Suppressor macrophage (primary cell): ENCODE data around the gene RAP2B.
"Not testable (repeated sequence)": the region's sequence is repeated elsewhere in the genome, so short reads cannot be mapped to it uniquely, and the experiment has no call there.

Experiments
- DNase-seq, 4 experiments: peaks; one replicate each; pipeline ENCODE4 v3.0.0-alpha.2; 2020 to 2022

The RAP2B gene

DNA sequence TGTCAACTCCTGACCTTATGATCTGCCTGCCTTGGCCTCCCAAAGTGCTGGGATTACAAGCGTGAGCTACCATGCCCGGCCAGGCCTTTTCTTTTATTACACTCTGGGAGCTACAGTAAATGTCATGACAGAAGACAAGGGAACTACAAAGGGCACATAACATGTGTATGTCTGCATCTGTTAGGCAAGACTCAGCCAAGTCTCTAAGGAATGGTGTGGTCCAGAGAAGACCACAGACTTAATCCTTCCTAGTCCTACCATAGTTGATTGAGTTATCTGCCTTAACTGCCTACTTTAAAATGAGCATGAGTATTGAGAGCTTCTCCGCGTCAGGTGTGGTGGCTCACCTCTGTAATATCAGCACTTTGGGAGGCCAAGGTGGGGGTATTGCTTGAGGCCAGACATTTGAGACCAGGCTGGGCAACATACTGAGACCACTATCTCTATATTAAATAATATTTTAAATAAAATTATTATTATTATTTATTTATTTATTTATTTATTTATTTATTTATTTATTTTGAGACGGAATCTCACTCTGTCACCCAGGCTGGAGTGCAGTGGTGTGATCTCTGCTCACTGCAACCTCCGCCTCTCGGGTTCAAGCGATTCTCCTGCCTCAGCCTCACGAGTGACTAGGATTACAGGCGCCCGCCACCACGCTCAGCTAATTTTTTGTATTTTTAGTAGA lies 31.9 kb downstream of the RAP2B start:
- not testable (repeated sequence) for DNase-seq

GRCh38 chr3:153195349-153195879 lies 33.4 kb downstream of the RAP2B start:
- DNase-seq: no peak

DNA sequence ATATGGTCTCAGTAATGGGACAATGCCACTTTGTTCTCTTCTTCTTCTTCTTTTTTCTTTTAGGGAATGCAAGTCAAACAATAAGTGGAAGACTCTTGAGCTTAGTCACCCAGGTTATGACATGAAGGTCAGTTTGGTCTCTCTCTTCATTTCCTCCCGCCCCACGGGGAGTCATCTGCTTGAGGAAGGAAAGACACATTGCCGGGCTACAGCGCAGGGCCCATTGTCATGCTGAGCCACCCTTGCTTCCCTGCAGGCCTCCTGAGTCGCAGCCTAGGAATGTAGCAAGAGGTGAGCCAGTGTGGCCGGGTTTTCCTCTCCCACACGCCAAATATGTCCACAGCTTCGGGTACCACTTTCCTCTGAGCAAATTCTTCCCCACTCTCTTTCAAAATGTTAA lies 47.6 kb downstream of the RAP2B start:
- peak; percentile 85 to 93 (median 90) for DNase-seq

DNA sequence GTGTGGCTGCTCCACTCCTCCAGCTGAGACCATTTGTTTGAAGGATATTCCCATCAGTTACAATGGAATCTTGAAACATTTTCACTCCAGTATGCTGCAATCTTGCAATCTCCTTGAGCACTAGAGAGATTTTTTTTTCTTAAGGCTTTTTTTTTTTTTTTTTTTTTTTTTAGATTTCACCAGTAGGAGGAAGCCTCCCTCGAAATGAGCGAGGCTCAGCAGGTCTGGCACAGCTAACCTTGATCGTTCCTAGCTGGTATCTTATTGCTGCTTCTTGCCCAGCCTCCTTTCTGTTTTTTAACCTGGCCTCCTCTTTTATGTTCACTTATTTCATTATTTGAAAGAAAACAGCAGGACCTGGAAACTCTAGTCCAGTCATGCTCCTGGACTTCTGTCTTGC lies 48.1 kb downstream of the RAP2B start:
- DNase-seq: peak; percentile 10 to 63 (median 55)

DNA sequence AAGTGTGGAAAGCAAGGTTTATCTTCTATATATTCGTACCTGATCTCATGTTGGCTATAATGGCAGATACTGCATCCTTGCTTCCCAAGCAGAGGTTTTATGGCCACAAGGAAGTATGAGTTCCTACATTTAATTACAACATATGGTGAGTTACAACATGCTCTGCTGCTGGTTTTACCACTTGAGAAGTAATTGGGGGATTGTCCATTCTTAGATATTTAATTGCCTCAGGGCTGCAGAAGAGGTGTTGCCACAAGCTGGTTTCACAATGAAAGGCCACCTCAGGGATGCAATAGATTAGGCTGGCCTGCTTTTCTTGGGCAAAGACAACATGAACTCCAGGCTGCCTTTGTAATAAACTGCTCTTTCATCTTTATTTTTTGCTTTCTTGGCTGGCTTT lies 48.6 kb downstream of the RAP2B start:
- peak; percentile 42 to 87 (median 71) for DNase-seq

GRCh38 chr3:153215497-153215896 lies 53.5 kb downstream of the RAP2B start:
- DNase-seq: no peak

DNA sequence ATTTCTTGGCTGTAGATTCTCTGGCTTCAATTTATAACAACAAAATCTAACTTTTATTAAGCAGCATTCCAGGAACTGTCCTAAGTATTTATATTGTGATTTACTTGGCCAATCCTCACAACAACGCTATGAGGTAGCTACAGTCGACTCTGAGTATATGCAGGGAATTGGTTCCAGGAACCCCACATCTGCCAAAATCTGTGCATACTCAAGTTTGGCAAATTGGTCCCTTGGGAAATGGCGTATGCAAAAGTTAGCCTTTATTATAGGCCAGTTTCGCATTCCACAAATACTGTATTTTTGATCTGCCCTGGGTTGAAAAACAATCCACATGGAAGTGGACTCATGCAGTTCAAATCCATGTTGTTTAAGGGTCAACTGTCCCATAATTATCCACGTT lies 53.9 kb downstream of the RAP2B start:
- no peak for DNase-seq

DNA sequence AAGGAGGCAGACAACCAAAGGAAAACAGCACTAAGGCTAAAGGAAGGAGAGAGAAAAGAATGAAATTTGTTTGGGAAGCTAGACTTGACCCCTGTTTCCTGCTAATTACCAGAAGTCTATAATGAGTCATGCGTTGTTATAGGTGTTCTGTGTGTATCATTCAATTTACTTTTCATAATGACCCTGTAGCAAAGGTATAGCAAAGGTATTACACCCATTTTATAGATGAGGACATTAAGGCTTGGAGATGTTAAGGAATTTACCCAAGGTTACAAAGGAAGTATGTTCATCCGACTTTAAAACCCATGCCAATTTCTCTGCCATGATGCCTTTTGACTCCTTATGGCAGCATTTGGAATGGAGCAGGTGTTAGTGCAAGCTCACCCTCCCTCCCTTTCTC lies 54.9 kb downstream of the RAP2B start:
- DNase-seq: no peak

- peak in 2 of 4 experiments; percentile 12 to 15 for DNase-seq
These were observed 57.1 kb downstream of the RAP2B start for GRCh38 chr3:153219146-153219545.
